HepG2 (cell line): Measurements from ENCODE around the gene ARTN.

Source experiments
- ARNT ChIP-seq: fragments of 450-650 bp; IDR thresholded peaks from 2 replicates; pipeline ENCODE4 v1.6.1; 2017
- BHLHE40 ChIP-seq: IDR thresholded peaks from 2 replicates; pipeline ENCODE4 v1.6.1; 2011; ENCODE audit warnings: low read length, improper control_type of control experiment
- CCAR2 ChIP-seq: fragments of 200-400 bp; formaldehyde crosslinking; optimal IDR thresholded peaks from 2 replicates; pipeline ENCODE3; 2018; ENCODE audit warnings: low read depth, mild to moderate bottlenecking, low read length, moderate library complexity
- HNRNPH1 ChIP-seq: fragments of 200-400 bp; formaldehyde crosslinking; optimal IDR thresholded peaks from 2 replicates; pipeline ENCODE3; 2017; ENCODE audit warnings: mild to moderate bottlenecking, low read depth, low read length
- ZNF329 ChIP-seq: sonication (generic); formaldehyde crosslinking; IDR thresholded peaks from 2 replicates; pipeline ENCODE4 v1.9.0; 2021; ENCODE audit warnings: low read depth, mild to moderate bottlenecking, missing genetic modification reagents
- TF ChIP-seq, protein P1 (sequence below): sonication (generic); formaldehyde crosslinking; IDR thresholded peaks from 2 replicates; pipeline ENCODE4 v1.5.0; 2020; ENCODE audit warnings: mild to moderate bottlenecking, missing genetic modification reagents, moderate library complexity

DNA sequence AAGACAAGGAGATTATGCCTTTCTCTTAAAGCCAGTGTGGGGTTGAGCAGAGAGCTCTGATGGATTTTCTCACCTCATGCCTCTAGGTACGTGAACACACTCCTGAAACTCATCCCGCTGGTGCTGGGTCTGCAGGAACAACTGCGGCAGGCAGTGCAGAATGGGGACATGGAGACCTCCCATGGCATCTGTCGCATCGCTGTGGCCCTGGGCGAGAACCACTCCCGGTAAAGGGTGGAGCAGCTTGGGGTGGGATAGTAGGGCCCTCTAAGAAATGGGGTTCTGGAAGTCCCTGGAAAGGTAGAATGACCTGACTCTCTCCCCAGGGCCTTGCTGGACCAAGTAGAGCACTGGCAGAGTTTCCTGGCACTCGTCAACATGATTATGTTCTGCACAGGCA, 22.6 kb downstream of the ARTN start:
- TF ChIP-seq, protein P1, sequence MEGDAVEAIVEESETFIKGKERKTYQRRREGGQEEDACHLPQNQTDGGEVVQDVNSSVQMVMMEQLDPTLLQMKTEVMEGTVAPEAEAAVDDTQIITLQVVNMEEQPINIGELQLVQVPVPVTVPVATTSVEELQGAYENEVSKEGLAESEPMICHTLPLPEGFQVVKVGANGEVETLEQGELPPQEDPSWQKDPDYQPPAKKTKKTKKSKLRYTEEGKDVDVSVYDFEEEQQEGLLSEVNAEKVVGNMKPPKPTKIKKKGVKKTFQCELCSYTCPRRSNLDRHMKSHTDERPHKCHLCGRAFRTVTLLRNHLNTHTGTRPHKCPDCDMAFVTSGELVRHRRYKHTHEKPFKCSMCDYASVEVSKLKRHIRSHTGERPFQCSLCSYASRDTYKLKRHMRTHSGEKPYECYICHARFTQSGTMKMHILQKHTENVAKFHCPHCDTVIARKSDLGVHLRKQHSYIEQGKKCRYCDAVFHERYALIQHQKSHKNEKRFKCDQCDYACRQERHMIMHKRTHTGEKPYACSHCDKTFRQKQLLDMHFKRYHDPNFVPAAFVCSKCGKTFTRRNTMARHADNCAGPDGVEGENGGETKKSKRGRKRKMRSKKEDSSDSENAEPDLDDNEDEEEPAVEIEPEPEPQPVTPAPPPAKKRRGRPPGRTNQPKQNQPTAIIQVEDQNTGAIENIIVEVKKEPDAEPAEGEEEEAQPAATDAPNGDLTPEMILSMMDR: no peak
- TF ChIP-seq ARNT: no peak
- no peak for TF ChIP-seq HNRNPH1
- no peak for TF ChIP-seq ZNF329 (CRISPR knock-in tag)
- no peak for TF ChIP-seq BHLHE40
- TF ChIP-seq CCAR2: no peak
